ENCODE results near the gene SLC9C1.

The SLC9C1 gene

GRCh38 chr3:112117841-112118571 is 176.0 kb downstream of the SLC9C1 start:
- Histone ChIP-seq H3K9me3 (no peaks in the 10 kb centered on the region), H3K27ac (no peak overlapping the region), H3K4me3 (ENCODE audit: low read depth in 1 of 2, low read length in 1 of 2) (no peak overlapping the region), H3K36me3 (peaks cover 11% of the 10 kb centered on the region), H3K27me3 (no peaks in the 10 kb centered on the region), H3K4me1 (ENCODE audit: control insufficient read depth in 1 of 2, insufficient read depth in 1 of 2, low read depth in 1 of 2, low read length in 1 of 2) (no peaks in the 10 kb centered on the region)
- TF ChIP-seq CTCF (IDR thresholded peaks at IDR 0.05), result no peak

GRCh38 chr3:112117415-112117814 is 176.6 kb downstream of the SLC9C1 start:
- no peaks in the 10 kb centered on the region for H3K4me1 ChIP-seq (ENCODE audit: control insufficient read depth in 1 of 2, insufficient read depth in 1 of 2, low read depth in 1 of 2, low read length in 1 of 2)
- no peak overlapping the region for H3K27ac ChIP-seq
- no peaks in the 10 kb centered on the region for H3K9me3 ChIP-seq
- no peaks in the 10 kb centered on the region for H3K27me3 ChIP-seq
- no peak for TF ChIP-seq CTCF (IDR thresholded peaks at IDR 0.05)
- H3K36me3 ChIP-seq, result peaks cover 5% of the 10 kb centered on the region
- no peak overlapping the region for H3K4me3 ChIP-seq (ENCODE audit: low read depth in 1 of 2, low read length in 1 of 2)

GRCh38 chr3:112116748-112117186 is 177.2 kb downstream of the SLC9C1 start:
- Histone ChIP-seq H3K9me3 (no peaks in the 10 kb centered on the region), H3K4me3 (ENCODE audit: low read depth in 1 of 2, low read length in 1 of 2) (no peak overlapping the region), H3K27me3 (no peaks in the 10 kb centered on the region), H3K4me1 (ENCODE audit: control insufficient read depth in 1 of 2, insufficient read depth in 1 of 2, low read depth in 1 of 2, low read length in 1 of 2) (no peaks in the 10 kb centered on the region), H3K27ac (no peak overlapping the region), H3K36me3 (peaks cover 4% of the 10 kb centered on the region)
- TF ChIP-seq CTCF (IDR thresholded peaks at IDR 0.05), result no peak

GRCh38 chr3:112115806-112116383 is 178.1 kb downstream of the SLC9C1 start:
- Histone ChIP-seq H3K36me3 (no peaks in the 10 kb centered on the region), H3K27ac (no peak overlapping the region), H3K4me1 (ENCODE audit: control insufficient read depth in 1 of 2, insufficient read depth in 1 of 2, low read depth in 1 of 2, low read length in 1 of 2) (no peaks in the 10 kb centered on the region), H3K9me3 (no peaks in the 10 kb centered on the region), H3K27me3 (no peaks in the 10 kb centered on the region), H3K4me3 (ENCODE audit: low read depth in 1 of 2, low read length in 1 of 2) (no peak overlapping the region)
- TF ChIP-seq CTCF (IDR thresholded peaks at IDR 0.05), result no peak

- TF ChIP-seq CTCF (IDR thresholded peaks at IDR 0.05), result no peak
- no peaks in the 10 kb centered on the region for H3K9me3 ChIP-seq
- no peaks in the 10 kb centered on the region for H3K27me3 ChIP-seq
- H3K27ac ChIP-seq, result no peak overlapping the region
- H3K4me1 ChIP-seq (ENCODE audit: control insufficient read depth in 1 of 2, insufficient read depth in 1 of 2, low read depth in 1 of 2, low read length in 1 of 2), result no peaks in the 10 kb centered on the region
- H3K36me3 ChIP-seq, result no peaks in the 10 kb centered on the region
- no peak overlapping the region for H3K4me3 ChIP-seq (ENCODE audit: low read depth in 1 of 2, low read length in 1 of 2)
Observed at GRCh38 chr3:112115161-112115739, 178.8 kb downstream of the SLC9C1 start.

Measured in neutrophil (primary cell).